ENCODE results near the gene FBXO38.

FBXO38 gene

DNA sequence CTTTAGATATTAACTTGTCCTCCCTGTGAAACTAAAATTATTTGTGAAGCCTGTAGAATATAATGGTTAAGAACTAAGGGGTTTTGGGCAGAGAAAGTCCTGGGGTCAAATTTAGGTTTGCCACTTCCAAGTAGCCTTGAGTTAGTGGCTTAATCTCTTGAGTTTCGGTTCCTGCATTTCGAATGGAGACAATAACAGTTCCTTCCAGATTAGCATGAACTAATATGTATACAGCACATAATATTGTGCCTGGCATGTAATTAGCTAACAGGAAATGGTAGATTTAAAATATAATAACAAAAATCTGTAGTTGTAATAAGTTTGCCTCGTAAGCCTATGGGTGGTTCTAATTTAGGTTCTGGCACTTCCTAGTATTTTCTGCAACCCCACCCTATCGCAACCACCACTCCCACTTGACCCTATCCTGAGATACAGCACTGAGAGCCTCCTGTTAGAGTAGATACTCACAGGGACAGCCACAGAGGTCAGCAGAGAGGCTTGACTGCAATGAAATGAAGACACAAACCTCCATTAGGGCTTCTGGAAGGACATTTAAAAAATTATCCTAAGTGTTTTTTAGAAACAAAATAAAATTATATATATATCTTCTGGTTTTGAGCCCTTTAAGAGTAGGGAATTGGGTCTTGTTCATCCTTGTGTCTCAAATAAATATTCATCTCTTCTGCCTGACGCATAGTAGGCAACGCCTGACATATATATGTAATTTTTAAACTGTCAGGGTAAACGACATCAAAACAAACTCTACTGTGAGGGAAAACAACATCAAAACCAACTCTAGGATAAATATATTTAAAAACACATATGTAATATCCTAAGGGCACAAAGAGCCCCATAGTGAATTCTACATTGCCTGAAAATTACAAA is 39.9 kb upstream of the FBXO38 start:
- no peak for DNase-seq (ENCODE audit: low spot score)
- peak overlapping the region; percentile 65 for H3K27ac ChIP-seq
- ChIA-PET CTCF (no interaction called here), POLR2A (ENCODE audit: low non-redundant PET) (no interaction called here)
- TF ChIP-seq, protein P1, sequence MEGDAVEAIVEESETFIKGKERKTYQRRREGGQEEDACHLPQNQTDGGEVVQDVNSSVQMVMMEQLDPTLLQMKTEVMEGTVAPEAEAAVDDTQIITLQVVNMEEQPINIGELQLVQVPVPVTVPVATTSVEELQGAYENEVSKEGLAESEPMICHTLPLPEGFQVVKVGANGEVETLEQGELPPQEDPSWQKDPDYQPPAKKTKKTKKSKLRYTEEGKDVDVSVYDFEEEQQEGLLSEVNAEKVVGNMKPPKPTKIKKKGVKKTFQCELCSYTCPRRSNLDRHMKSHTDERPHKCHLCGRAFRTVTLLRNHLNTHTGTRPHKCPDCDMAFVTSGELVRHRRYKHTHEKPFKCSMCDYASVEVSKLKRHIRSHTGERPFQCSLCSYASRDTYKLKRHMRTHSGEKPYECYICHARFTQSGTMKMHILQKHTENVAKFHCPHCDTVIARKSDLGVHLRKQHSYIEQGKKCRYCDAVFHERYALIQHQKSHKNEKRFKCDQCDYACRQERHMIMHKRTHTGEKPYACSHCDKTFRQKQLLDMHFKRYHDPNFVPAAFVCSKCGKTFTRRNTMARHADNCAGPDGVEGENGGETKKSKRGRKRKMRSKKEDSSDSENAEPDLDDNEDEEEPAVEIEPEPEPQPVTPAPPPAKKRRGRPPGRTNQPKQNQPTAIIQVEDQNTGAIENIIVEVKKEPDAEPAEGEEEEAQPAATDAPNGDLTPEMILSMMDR (conservative IDR thresholded peaks at IDR 0.05; ENCODE audit: low read depth): no peak

DNA sequence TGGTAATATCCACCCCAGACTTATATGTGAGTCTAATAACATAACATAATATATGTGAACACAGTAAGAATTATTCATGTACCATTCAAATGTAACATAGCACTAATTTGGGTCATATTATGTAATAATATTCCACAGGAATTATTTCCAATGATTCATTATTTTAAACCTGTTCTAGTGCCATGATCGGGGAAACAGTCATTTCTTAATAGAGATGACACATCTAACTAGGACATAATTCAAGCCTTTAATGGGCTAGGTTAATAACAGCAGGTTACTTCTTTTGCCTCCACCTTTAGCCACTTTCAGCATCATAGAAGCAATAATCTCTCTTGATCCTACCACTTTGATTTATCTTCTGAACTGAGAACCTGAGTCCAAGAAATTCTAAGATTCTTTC is 36.1 kb upstream of the FBXO38 start:
- H3K27ac ChIP-seq: no peak overlapping the region
- DNase-seq (ENCODE audit: low spot score): no peak
- POLR2A ChIA-PET (ENCODE audit: low non-redundant PET): no interaction called here
- TF ChIP-seq, protein P1 (conservative IDR thresholded peaks at IDR 0.05; ENCODE audit: low read depth): no peak
- CTCF ChIA-PET: interaction anchor here (0.6 to 0.7 kb wide), 3 partner anchors 22 to 1087 kb away, joined by 3 read pairs; no protein-coding TSS in a partner anchor

DNA sequence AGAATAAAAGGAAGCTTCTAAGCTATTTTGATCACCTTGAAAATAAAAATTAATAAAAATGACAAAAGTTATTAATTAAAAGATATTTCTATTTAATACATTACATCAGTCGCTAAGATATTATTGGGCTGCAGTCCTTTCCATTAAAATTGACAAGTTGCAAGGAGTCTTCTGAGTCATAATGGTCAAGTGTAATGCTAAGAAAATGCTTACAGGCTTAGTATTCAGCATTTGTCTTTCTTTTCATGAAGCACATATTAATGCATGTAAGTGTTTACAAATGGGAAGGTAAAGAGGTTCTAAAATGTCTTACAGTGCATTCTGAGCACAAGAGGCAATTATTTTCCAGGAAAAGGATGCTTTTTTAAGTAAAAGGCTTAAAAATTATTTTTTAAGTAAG is 31.1 kb upstream of the FBXO38 start:
- no peak overlapping the region for H3K27ac ChIP-seq
- POLR2A ChIA-PET (ENCODE audit: low non-redundant PET): no interaction called here
- DNase-seq (ENCODE audit: low spot score): no peak
- TF ChIP-seq, protein P1 (conservative IDR thresholded peaks at IDR 0.05; ENCODE audit: low read depth): no peak
- CTCF ChIA-PET: interaction anchor here (0.7 to 1.2 kb wide), 3 partner anchors 106 to 166 kb away, joined by 3 to 5 read pairs (median 4); no protein-coding TSS in a partner anchor

DNA sequence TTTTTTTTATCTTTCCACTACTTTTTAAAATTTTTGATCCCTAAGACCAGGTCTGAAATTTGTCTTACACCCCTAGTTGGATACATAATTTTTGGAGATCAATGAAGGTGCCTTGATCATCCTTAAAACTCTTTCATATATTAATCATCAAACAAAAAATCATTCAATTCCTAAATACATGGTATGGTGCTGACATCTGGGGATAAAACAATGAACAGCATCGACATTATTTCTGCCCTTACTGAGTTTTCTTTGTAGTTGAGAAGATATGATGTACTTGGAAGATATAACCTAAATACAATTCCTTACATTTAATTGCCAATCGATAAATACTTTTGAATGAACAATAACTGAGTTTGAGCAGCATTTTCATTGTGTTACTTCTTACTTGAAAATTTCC is 30.1 kb upstream of the FBXO38 start:
- ChIA-PET POLR2A (ENCODE audit: low non-redundant PET) (no interaction called here), CTCF (no interaction called here)
- TF ChIP-seq, protein P1 (conservative IDR thresholded peaks at IDR 0.05; ENCODE audit: low read depth): peak; percentile 33
- no peak for DNase-seq (ENCODE audit: low spot score)
- no peak overlapping the region for H3K27ac ChIP-seq

DNA sequence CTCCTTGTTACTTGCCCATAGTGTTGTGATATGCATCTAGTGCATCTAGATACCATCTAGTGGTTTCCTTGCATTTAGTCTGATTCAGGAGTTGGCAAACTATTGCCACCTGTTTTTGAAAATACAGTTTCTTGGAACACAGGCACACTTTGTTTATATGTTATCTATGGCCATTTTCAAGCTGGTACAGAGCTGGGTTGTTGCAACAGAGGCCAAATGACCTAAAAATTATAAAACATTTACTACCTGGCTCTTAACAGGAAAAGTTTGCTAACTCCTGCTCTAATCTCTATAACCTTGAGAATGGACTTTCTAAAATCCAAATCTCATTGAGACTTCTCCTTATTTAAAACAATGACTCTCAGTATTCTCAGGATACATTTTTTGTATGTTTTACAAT is 19.4 kb upstream of the FBXO38 start:
- no peak for DNase-seq (ENCODE audit: low spot score)
- TF ChIP-seq, protein P1 (conservative IDR thresholded peaks at IDR 0.05; ENCODE audit: low read depth): no peak
- CTCF ChIA-PET: no interaction called here
- H3K27ac ChIP-seq: no peak overlapping the region
- POLR2A ChIA-PET (ENCODE audit: low non-redundant PET): no interaction called here

DNA sequence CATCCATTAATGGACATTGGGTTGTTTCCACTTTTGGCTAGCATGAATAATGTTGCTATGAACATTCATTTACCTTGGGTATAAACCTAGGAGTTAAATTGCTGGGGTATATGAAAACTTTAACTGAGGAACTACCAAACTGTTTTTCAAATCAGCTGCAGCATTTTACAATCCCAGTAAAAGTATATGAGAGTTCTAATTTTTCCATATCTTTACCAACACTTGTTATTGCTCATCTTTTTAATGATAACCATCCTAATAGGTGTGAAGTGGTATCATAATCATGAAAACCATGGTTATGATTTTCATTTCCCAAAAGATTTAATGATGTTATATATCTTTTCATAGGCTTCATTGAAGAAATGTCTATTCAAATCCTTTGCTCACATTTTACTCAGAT is 15.5 kb upstream of the FBXO38 start:
- no peak overlapping the region for H3K27ac ChIP-seq
- DNase-seq (ENCODE audit: low spot score): no peak
- TF ChIP-seq, protein P1 (conservative IDR thresholded peaks at IDR 0.05; ENCODE audit: low read depth): no peak
- POLR2A ChIA-PET (ENCODE audit: low non-redundant PET): no interaction called here
- CTCF ChIA-PET: no interaction called here

All from RWPE1 (cell line).